Common myeloid progenitor, CD34-positive (primary cell): Measurements from ENCODE around the gene RAVER2. TPM values are rescaled to one million over a fixed set of nuclear protein-coding genes. Genes with fewer than 3 reads are reported as not detected.
"Not testable (repeated sequence)": the region's sequence is repeated elsewhere in the genome, so short reads cannot be mapped to it uniquely, and the experiment has no call there.

ENCODE experiments used
- CTCF ChIA-PET: fragments of 350-600 bp; sonication (Branson Sonifier 250); formaldehyde crosslinking; loops from one replicate; lab custom pipeline; 2021; ENCODE audit warnings: antibody characterized with exemption; lab: Charles Lee
- POLR2A ChIA-PET: fragments of 350-600 bp; sonication (Branson Sonifier 250); formaldehyde crosslinking; loops from one replicate; lab custom pipeline; 2021; ENCODE audit warnings: antibody characterized with exemption; lab: Charles Lee
- DNase-seq, 3 donors: peaks; one replicate each; pipeline versions ENCODE4 v3.0.0 to v3.0.0-alpha.2; 2013
- H3K27ac ChIP-seq, 2 experiments: 1 replicate in 1 of 2; 2 replicates in 1 of 2; pipeline ENCODE4 v1.7.0; 2013; ENCODE audit warnings: inconsistent platforms in 2 of 2, low read length in 2 of 2, mild to moderate bottlenecking in 2 of 2, low read depth in 1 of 2, moderate library complexity in 1 of 2; ENCODE audit not compliant: severe bottlenecking in 2 of 2, insufficient read depth in 1 of 2, poor library complexity in 1 of 2
- H3K27me3 ChIP-seq, 5 experiments: replicated peaks in 2 of 5; 1 replicate in 3 of 5; 2 replicates in 2 of 5; pipeline versions ENCODE4 v1.6.1 to v1.7.0; 2013; ENCODE audit warnings: low read length in 4 of 5, mild to moderate bottlenecking in 2 of 5, moderate library complexity in 2 of 5, inconsistent platforms in 1 of 5; ENCODE audit not compliant: insufficient read depth in 5 of 5, control insufficient read depth in 4 of 5
- H3K36me3 ChIP-seq, 4 experiments: 1 replicate in 2 of 4; 2 replicates in 2 of 4; pipeline versions ENCODE4 v1.6.1 to v1.7.0; 2013; ENCODE audit warnings: low read length in 3 of 4, control low read depth in 1 of 4, mild to moderate bottlenecking in 1 of 4; ENCODE audit not compliant: control insufficient read depth in 4 of 4, insufficient read depth in 4 of 4
- H3K4me1 ChIP-seq, 4 experiments: 1 replicate in 3 of 4; 2 replicates in 1 of 4; pipeline versions ENCODE4 v1.6.1 to v1.7.1; 2013; ENCODE audit warnings: low read length in 3 of 4, mild to moderate bottlenecking in 3 of 4, control low read depth in 1 of 4, inconsistent platforms in 1 of 4, moderate library complexity in 1 of 4; ENCODE audit not compliant: control insufficient read depth in 4 of 4, insufficient read depth in 4 of 4; ENCODE audit errors: control extremely low read depth in 1 of 4
- H3K4me3 ChIP-seq, 7 experiments: 1 replicate in 4 of 7; 2 replicates in 3 of 7; pipeline versions ENCODE4 v1.5.1 to v1.7.0; 2013; ENCODE audit warnings: mild to moderate bottlenecking in 7 of 7, low read length in 6 of 7, moderate library complexity in 6 of 7, inconsistent platforms in 2 of 7, low read depth in 2 of 7, control low read depth in 1 of 7; ENCODE audit not compliant: insufficient read depth in 4 of 7, control insufficient read depth in 1 of 7; ENCODE audit errors: extremely low read depth in 1 of 7
- H3K9me3 ChIP-seq, 5 experiments: 1 replicate in 4 of 5; 2 replicates in 1 of 5; pipeline versions ENCODE4 v1.6.1 to v1.7.1; 2013; ENCODE audit warnings: low read length in 4 of 5, mild to moderate bottlenecking in 2 of 5, inconsistent platforms in 1 of 5, low read depth in 1 of 5, moderate library complexity in 1 of 5; ENCODE audit not compliant: control insufficient read depth in 4 of 5, insufficient read depth in 2 of 5; ENCODE audit errors: control extremely low read depth in 1 of 5
- WGBS: methylation state at CpG from one replicate; pipeline ENCODE4 v1.1.5; 2013; ENCODE audit not compliant: insufficient coverage; 5-methylcytosine and 5-hydroxymethylcytosine counted together
- polyA plus RNA-seq: library from polyadenylated mRNA; unstranded; fragments of 120-200 nt; gene quantifications from one replicate; pipeline ENCODE4 v1.2.1, GENCODE V29; 2013

RAVER2 gene
- polyA plus RNA-seq, result 34.6 TPM

DNA sequence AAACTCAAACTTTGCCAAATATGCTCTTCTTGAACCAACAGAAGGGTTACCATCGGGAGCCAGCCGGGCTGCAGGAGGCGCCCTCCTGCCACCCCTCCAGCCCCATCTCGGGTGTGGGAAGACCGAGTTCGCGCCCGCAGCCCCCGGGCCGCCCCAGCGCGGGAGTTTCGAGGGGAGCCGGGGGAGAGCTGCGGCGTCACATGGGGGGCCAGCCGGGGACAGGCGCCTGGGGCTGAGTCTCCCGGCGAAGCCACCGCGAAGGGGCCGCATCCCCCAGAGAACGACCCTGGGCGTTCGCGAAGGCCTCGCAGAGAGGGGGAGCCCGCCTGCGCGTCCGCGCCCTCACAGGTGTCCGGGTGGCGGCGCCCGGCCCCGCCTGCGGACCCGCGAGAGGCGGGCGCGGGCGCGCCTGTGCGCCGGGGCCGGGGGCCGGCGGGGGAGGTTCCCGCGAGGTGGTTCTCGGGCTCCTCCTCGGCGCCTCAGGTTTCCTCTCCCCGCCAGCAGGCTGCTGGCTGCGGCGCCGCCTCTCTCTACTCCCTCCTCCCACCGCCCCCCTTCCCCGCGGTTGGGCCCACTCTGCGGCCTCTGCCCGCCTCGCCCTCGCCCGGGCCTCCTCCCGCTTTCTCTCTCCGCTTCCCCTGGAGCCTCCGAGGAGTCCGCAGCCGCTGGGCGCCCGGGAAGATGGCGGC is at the start of gene RAVER2:
Gene RAVER2 (plus strand): TSS at position 584 of the 689 bp plus-strand sequence. CDS start 98 bp downstream, at position 682.
- H3K4me3 ChIP-seq, result peak within 1 kb of the TSS; percentile 82 to 94 (median 89)
- peaks cover 0 to 4% (median 0%) of the 10 kb centered on the region in 4 experiments for H3K36me3 ChIP-seq
- peak within 1 kb of the TSS; percentile 46 to 69 for H3K27ac ChIP-seq
- H3K4me1 ChIP-seq, result peaks cover 11 to 31% (median 19%) of the 10 kb centered on the region in 4 experiments
- DNase-seq, result peak; percentile 77 to 93 (median 90)
- H3K9me3 ChIP-seq, result no peaks in the 10 kb centered on the region
- no peaks in the 10 kb centered on the region for H3K27me3 ChIP-seq
- ChIA-PET POLR2A (interaction anchor here (0.6 kb wide), 1 partner anchor 79 kb away, joined by 4 read pairs; no protein-coding TSS in a partner anchor), CTCF (interaction anchor here (0.8 to 2.4 kb wide), 7 partner anchors 16 to 80 kb away, joined by 3 to 7 read pairs (median 3); no protein-coding TSS in a partner anchor)
- 0% methylated on average over 74 of the region's 76 CpGs for WGBS

GRCh38 chr1:64696879-64697278 is 48.0 kb upstream of the RAVER2 start:
- Histone ChIP-seq H3K27me3 (no peaks in the 10 kb centered on the region), H3K4me3 (no peak overlapping the region), H3K36me3 (no peaks in the 10 kb centered on the region), H3K4me1 (no peaks in the 10 kb centered on the region), H3K27ac (no peak overlapping the region), H3K9me3 (no peaks in the 10 kb centered on the region)
- WGBS, result 92% methylated on average over 2 of the region's 3 CpGs
- ChIA-PET CTCF (interaction anchor here (0.5 to 1.3 kb wide), 6 partner anchors 9 to 125 kb away, joined by 3 to 4 read pairs (median 3); no protein-coding TSS in a partner anchor), POLR2A (no interaction called here)
- DNase-seq, result no peak

DNA sequence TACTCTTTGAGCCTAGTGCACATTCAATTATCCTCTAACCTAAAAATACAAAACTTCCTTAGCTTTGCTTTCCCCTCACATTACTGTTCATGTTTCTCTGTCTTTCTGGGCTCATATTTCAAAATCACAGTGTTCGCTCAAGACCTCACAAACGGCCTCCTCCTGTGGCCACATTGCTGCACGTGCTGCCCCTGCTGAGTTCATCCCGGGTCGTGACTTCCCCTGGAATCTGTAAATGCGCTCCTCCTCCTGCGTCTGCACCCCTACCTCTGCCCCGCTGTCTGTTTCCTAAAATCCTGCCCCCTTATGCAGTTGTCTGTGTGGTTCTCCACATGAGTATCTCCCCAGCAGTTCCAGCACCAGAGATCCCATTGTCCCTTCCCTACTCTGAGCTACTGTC is 45.5 kb upstream of the RAVER2 start:
- no peaks in the 10 kb centered on the region for H3K27me3 ChIP-seq
- 95% methylated on average over 8 of the region's 8 CpGs for WGBS
- CTCF ChIA-PET, result interaction anchor here (1.2 kb wide), 1 partner anchor 8 kb away, joined by 5 read pairs; no protein-coding TSS in a partner anchor
- no peak for DNase-seq
- H3K36me3 ChIP-seq, result no peaks in the 10 kb centered on the region
- POLR2A ChIA-PET, result no interaction called here
- H3K27ac ChIP-seq, result no peak overlapping the region
- no peaks in the 10 kb centered on the region for H3K4me1 ChIP-seq
- H3K9me3 ChIP-seq, result no peaks in the 10 kb centered on the region
- H3K4me3 ChIP-seq, result no peak overlapping the region

GRCh38 chr1:64701071-64701470 is 43.8 kb upstream of the RAVER2 start:
- DNase-seq, result no peak
- Histone ChIP-seq H3K4me3 (no peak overlapping the region), H3K36me3 (no peaks in the 10 kb centered on the region), H3K4me1 (no peaks in the 10 kb centered on the region), H3K9me3 (no peaks in the 10 kb centered on the region), H3K27ac (no peak overlapping the region), H3K27me3 (no peaks in the 10 kb centered on the region)
- 96% methylated on average over 3 of the region's 5 CpGs for WGBS
- ChIA-PET POLR2A (no interaction called here), CTCF (interaction anchor here (1.0 kb wide), 1 partner anchor 102 kb away, joined by 3 read pairs; no protein-coding TSS in a partner anchor)

- no peaks in the 10 kb centered on the region for H3K36me3 ChIP-seq
Measured at GRCh38 chr1:64701886-64702285, 43.0 kb upstream of the RAVER2 start.

GRCh38 chr1:64702670-64703069 is 42.2 kb upstream of the RAVER2 start:
- H3K36me3 ChIP-seq, POLR2A ChIA-PET, DNase-seq, H3K27ac ChIP-seq, H3K27me3 ChIP-seq, H3K9me3 ChIP-seq, H3K4me1 ChIP-seq, H3K4me3 ChIP-seq, CTCF ChIA-PET: not testable (repeated sequence)
- WGBS, result no CpG with 5 or more reads among the region's 3 CpGs

More at GRCh38 chr1:64701886-64702285, 43.0 kb upstream of the RAVER2 start:
- ChIA-PET POLR2A (no interaction called here), CTCF (interaction anchor here (1.0 kb wide), 1 partner anchor 102 kb away, joined by 3 read pairs; no protein-coding TSS in a partner anchor)
- DNase-seq, result no peak
- 92% methylated on average over 2 of the region's 2 CpGs for WGBS
- Histone ChIP-seq H3K27ac (no peak overlapping the region), H3K4me1 (no peaks in the 10 kb centered on the region), H3K27me3 (no peaks in the 10 kb centered on the region), H3K9me3 (no peaks in the 10 kb centered on the region), H3K4me3 (no peak overlapping the region)

GRCh38 chr1:64703600-64703999 is 41.3 kb upstream of the RAVER2 start:
- no peak overlapping the region for H3K27ac ChIP-seq
- ChIA-PET CTCF (interaction anchor here (0.6 kb wide), 1 partner anchor 1147 kb away, joined by 3 read pairs; no protein-coding TSS in a partner anchor), POLR2A (no interaction called here)
- no peak overlapping the region for H3K4me3 ChIP-seq
- H3K9me3 ChIP-seq, result no peaks in the 10 kb centered on the region
- 95% methylated on average over 2 of the region's 2 CpGs for WGBS
- no peaks in the 10 kb centered on the region for H3K36me3 ChIP-seq
- no peak for DNase-seq
- no peaks in the 10 kb centered on the region for H3K27me3 ChIP-seq
- H3K4me1 ChIP-seq, result no peaks in the 10 kb centered on the region
